22Rv1 (cell line): Measurements from ENCODE around the gene ZNF563.

Experiments used
- H3K27ac ChIP-seq: fragments of 450-650 bp; 2 replicates; pipeline ENCODE4 v1.5.1; 2017
- ZFX ChIP-seq: fragments of 450-650 bp; IDR thresholded peaks from 2 replicates; pipeline ENCODE4 v1.6.1; 2017; ENCODE audit warnings: antibody characterized with exemption, borderline replicate concordance
- TF ChIP-seq, protein P1 (sequence below): fragments of 450-650 bp; IDR thresholded peaks from 2 replicates; pipeline ENCODE4 v1.5.1; 2017; ENCODE audit warnings: mild to moderate bottlenecking

The ZNF563 gene

GRCh38 chr19:12287958-12288500, 45.4 kb downstream of the ZNF563 start:
- TF ChIP-seq, protein P1, sequence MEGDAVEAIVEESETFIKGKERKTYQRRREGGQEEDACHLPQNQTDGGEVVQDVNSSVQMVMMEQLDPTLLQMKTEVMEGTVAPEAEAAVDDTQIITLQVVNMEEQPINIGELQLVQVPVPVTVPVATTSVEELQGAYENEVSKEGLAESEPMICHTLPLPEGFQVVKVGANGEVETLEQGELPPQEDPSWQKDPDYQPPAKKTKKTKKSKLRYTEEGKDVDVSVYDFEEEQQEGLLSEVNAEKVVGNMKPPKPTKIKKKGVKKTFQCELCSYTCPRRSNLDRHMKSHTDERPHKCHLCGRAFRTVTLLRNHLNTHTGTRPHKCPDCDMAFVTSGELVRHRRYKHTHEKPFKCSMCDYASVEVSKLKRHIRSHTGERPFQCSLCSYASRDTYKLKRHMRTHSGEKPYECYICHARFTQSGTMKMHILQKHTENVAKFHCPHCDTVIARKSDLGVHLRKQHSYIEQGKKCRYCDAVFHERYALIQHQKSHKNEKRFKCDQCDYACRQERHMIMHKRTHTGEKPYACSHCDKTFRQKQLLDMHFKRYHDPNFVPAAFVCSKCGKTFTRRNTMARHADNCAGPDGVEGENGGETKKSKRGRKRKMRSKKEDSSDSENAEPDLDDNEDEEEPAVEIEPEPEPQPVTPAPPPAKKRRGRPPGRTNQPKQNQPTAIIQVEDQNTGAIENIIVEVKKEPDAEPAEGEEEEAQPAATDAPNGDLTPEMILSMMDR, result no peak
- TF ChIP-seq ZFX, result no peak
- no peak overlapping the region for H3K27ac ChIP-seq

DNA sequence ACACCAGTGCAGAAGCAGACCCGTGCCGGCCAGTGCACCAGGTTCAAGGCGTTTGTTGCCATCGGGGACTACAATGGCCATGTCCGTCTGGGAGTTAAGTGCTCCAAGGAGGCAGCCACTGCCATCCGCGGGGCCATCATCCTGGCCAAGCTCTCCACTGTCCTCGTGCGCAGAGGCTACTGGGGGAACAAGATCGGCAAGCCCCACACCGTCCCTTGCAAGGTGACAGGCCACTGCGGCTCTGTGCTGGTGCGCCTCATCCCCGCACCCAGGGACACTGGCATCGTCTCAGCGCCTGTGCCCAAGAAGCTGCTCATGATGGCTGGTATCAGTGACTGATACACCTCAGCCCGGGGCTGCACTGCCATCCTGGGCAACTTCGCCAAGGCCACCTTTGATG, 48.8 kb downstream of the ZNF563 start:
- TF ChIP-seq, protein P1, result no peak
- TF ChIP-seq ZFX, result no peak
- no peak overlapping the region for H3K27ac ChIP-seq

DNA sequence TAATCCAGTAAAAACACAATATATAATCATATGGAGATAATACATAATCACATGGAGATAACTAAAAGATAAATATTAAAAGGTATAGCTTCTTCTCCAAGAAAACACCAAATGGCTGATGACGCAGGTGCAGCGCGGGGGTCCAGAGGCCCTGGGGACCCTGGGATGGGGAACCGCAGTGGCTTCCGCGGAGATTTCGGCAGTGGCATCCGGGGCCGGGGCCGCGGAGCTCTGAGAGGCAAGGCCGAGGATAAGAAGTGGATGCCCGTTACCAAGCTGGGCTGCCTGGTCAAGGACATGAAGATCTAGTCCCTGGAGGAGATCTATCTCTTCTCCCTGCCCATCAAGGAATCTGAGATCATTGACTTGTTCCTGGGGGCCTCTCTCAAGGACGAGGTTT, 49.2 kb downstream of the ZNF563 start:
- no peak for TF ChIP-seq ZFX
- TF ChIP-seq, protein P1, result no peak
- no peak overlapping the region for H3K27ac ChIP-seq

- TF ChIP-seq ZFX, result no peak
- TF ChIP-seq, protein P1, result no peak
- H3K27ac ChIP-seq, result no peak overlapping the region
Measured at GRCh38 chr19:12278713-12279112, 54.7 kb downstream of the ZNF563 start.

- H3K27ac ChIP-seq, result no peak overlapping the region
- TF ChIP-seq, protein P1, result no peak
- TF ChIP-seq ZFX, result no peak
Measured at GRCh38 chr19:12272980-12273901, 60.2 kb downstream of the ZNF563 start.

GRCh38 chr19:12272386-12272785, 61.0 kb downstream of the ZNF563 start:
- no peak overlapping the region for H3K27ac ChIP-seq
- no peak for TF ChIP-seq ZFX
- TF ChIP-seq, protein P1, result no peak

GRCh38 chr19:12270854-12271253, 62.6 kb downstream of the ZNF563 start:
- no peak for TF ChIP-seq ZFX
- TF ChIP-seq, protein P1, result no peak
- no peak overlapping the region for H3K27ac ChIP-seq
